Calu3 (cell line): ENCODE measurements around the gene DDX21. TPM values are rescaled to one million over a fixed set of nuclear protein-coding genes. Genes with fewer than 3 reads are reported as not detected.
"Not testable (repeated sequence)": the region's sequence is repeated elsewhere in the genome, so short reads cannot be mapped to it uniquely, and the experiment has no call there.

Experiments
- Bru-seq: library from RNA; stranded (reverse); fragments of 400-500 nt; gene quantifications from one replicate; lab custom pipeline; 2021; lab: Mats Ljungman, UMichigan
- BruChase-seq, 2 experiments: library from RNA; stranded (reverse); fragments of 400-500 nt; gene quantifications; one replicate each; lab custom pipeline; 2021; lab: Mats Ljungman, UMichigan
- BruUV-seq: library from RNA; stranded (reverse); fragments of 400-500 nt; replicated peaks from 2 replicates; lab custom pipeline; 2021; lab: Mats Ljungman, UMichigan
- CTCF ChIA-PET: fragments of 300-600 bp; sonication (Branson Sonifier 250); formaldehyde crosslinking; loops from one replicate; lab custom pipeline; 2022; ENCODE audit warnings: antibody characterized with exemption; lab: Charles Lee
- DNase-seq: peaks from one replicate; pipeline ENCODE4 v3.0.0; 2022
- H3K27ac Mint-ChIP-seq: one replicate; pipeline ENCODE4 v1.8.0; 2022; ENCODE audit warnings: mixed read lengths; ENCODE audit not compliant: unreplicated experiment
- H3K27me3 Mint-ChIP-seq: one replicate; pipeline ENCODE4 v1.8.0; 2022; ENCODE audit warnings: mixed read lengths; ENCODE audit not compliant: unreplicated experiment
- H3K36me3 Mint-ChIP-seq: one replicate; pipeline ENCODE4 v1.8.0; 2022; ENCODE audit warnings: mild to moderate bottlenecking, moderate library complexity, mixed read lengths; ENCODE audit not compliant: insufficient read depth, unreplicated experiment
- H3K4me1 Mint-ChIP-seq: one replicate; pipeline ENCODE4 v1.8.0; 2022; ENCODE audit warnings: mild to moderate bottlenecking, low read depth, mixed read lengths; ENCODE audit not compliant: unreplicated experiment
- H3K4me3 Mint-ChIP-seq: one replicate; pipeline ENCODE4 v1.8.0; 2022; ENCODE audit warnings: mild to moderate bottlenecking, low read depth, moderate library complexity, mixed read lengths; ENCODE audit not compliant: unreplicated experiment
- H3K9me3 Mint-ChIP-seq: one replicate; pipeline ENCODE4 v1.8.0; 2022; ENCODE audit warnings: low read depth, mixed read lengths; ENCODE audit not compliant: unreplicated experiment
- intact Hi-C: fragments of 100-400 bp; cut with micrococcal nuclease; formaldehyde crosslinking; loops from one replicate; pipeline ENCODE4 v1.10.0; 2022; ENCODE audit not compliant: unreplicated experiment
- long read RNA-seq: library from polyadenylated mRNA; stranded (forward); transcript quantifications from one replicate; pipeline ENCODE4 v2.0.0, GENCODE V29; 2022
- total RNA-seq: library from RNA; stranded (reverse); gene quantifications from 2 replicates; pipeline ENCODE4 v1.2.3, GENCODE V29; 2022
- TF ChIP-seq, protein P1 (sequence below): fragments of 200-600 bp; IDR thresholded peaks from one replicate; pipeline ENCODE4 v1.8.0; 2022; ENCODE audit warnings: antibody characterized with exemption; ENCODE audit not compliant: unreplicated experiment

The DDX21 gene
- total RNA-seq (135 and 144 TPM in 2 replicates), Bru-seq, nascent RNA (percentile 99 among the genes with signal in this experiment), BruChase-seq, experiment 1, labeled RNA remaining after a 6-hour chase (percentile 99 among the genes with signal in this experiment), BruChase-seq, experiment 2, labeled RNA remaining after a 2-hour chase (percentile 99 among the genes with signal in this experiment)
- long read RNA-seq, full-length matches to known transcripts: 91 of 127 reads
- long read RNA-seq, partial matches to known transcripts: 16 of 127 reads
- long read RNA-seq, other reads (novel, unspliced or antisense): 20 of 127 reads

- BruUV-seq: no TSS peak
- Mint-ChIP-seq H3K36me3 (peaks cover 57% of the 10 kb centered on the region), H3K4me1 (peaks cover 20% of the 10 kb centered on the region), H3K27ac (peak within 1 kb of the TSS; percentile 100), H3K9me3 (no peaks in the 10 kb centered on the region), H3K4me3 (peak within 1 kb of the TSS; percentile 99), H3K27me3 (no peaks in the 10 kb centered on the region)
- TF ChIP-seq, protein P1, sequence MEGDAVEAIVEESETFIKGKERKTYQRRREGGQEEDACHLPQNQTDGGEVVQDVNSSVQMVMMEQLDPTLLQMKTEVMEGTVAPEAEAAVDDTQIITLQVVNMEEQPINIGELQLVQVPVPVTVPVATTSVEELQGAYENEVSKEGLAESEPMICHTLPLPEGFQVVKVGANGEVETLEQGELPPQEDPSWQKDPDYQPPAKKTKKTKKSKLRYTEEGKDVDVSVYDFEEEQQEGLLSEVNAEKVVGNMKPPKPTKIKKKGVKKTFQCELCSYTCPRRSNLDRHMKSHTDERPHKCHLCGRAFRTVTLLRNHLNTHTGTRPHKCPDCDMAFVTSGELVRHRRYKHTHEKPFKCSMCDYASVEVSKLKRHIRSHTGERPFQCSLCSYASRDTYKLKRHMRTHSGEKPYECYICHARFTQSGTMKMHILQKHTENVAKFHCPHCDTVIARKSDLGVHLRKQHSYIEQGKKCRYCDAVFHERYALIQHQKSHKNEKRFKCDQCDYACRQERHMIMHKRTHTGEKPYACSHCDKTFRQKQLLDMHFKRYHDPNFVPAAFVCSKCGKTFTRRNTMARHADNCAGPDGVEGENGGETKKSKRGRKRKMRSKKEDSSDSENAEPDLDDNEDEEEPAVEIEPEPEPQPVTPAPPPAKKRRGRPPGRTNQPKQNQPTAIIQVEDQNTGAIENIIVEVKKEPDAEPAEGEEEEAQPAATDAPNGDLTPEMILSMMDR: peak; percentile 80
- DNase-seq: peak; percentile 91
- CTCF ChIA-PET: interaction anchor here (0.7 to 1.6 kb wide), 5 partner anchors 19 to 256 kb away, joined by 3 to 4 read pairs (median 3); partner anchors contain the start of gene CCAR1
- intact Hi-C loops: no loop called here
These were observed at the start of gene DDX21 for GRCh38 chr10:68955832-68956532. TSS of gene DDX21 (plus strand) at chr10:68956170. CDS start at chr10:68956226, 56 bp downstream.

- Mint-ChIP-seq H3K27me3 (no peaks in the 10 kb centered on the region), H3K36me3 (peaks cover 31% of the 10 kb centered on the region), H3K4me3 (no peak overlapping the region), H3K9me3 (no peaks in the 10 kb centered on the region), H3K27ac (no peak overlapping the region), H3K4me1 (peaks cover 7% of the 10 kb centered on the region)
- CTCF ChIA-PET: interaction anchor here (0.7 kb wide), 1 partner anchor 9 kb away, joined by 4 read pairs; no protein-coding TSS in a partner anchor
- TF ChIP-seq, protein P1: no peak
- DNase-seq: no peak
- no TSS peak for BruUV-seq
- intact Hi-C loops: no loop called here
These were observed 31.4 kb upstream of the DDX21 start for GRCh38 chr10:68924593-68924992.

DNA sequence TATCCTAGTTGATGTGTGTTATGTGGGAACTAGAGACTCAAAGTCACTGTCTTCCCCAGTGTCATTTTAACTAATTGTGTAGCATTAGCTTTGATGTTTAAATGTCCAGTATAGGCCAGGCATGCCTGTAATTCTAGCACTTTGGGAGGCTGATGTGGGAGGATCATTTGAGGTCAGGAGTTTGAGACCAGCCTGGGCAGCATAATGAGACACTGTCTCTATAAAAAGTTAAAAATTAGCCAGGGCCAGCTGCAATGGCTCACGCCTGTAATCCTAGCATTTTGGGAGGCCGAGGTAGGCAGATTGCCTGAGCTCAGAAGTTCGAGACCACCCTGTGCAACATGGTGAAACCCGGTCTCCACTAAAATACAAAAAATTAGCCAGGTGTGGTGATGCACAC is 30.5 kb upstream of the DDX21 start:
- H3K27me3 Mint-ChIP-seq: no peaks in the 10 kb centered on the region
- intact Hi-C loops: no loop called here
- H3K9me3 Mint-ChIP-seq: no peaks in the 10 kb centered on the region
- H3K36me3 Mint-ChIP-seq: peaks cover 36% of the 10 kb centered on the region
- CTCF ChIA-PET: interaction anchor here (0.7 kb wide), 1 partner anchor 32 kb away, joined by 3 read pairs; no protein-coding TSS in a partner anchor
- H3K4me1 Mint-ChIP-seq: peaks cover 7% of the 10 kb centered on the region
- no peak for DNase-seq
- H3K4me3 Mint-ChIP-seq: no peak overlapping the region
- no TSS peak for BruUV-seq
- no peak overlapping the region for H3K27ac Mint-ChIP-seq
- TF ChIP-seq, protein P1: no peak

DNA sequence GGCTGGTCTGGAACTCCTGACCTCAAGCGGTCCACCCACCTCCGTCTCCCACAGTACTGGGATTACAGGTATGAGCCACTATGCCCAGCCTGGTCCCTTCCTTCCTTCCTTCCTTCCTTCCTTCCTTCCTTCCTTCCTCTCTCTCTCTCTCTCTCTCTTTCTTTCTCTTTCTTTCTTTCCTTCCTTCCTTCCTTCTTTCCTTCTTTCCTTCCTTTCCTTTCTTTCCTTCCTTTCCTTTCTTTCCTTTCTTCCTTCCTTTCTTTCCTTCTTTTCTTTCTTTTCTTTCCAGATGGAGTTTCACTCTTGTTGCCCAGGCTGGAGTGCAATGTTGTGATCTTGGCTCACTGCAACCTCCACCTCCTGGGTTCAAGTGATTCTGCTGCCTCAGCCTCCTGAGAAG is 26.8 kb upstream of the DDX21 start:
- DNase-seq, H3K27me3 Mint-ChIP-seq, H3K4me1 Mint-ChIP-seq, CTCF ChIA-PET, H3K27ac Mint-ChIP-seq, intact Hi-C loops, H3K4me3 Mint-ChIP-seq, BruUV-seq, H3K9me3 Mint-ChIP-seq: not testable (repeated sequence)
- H3K36me3 Mint-ChIP-seq: peaks cover 24% of the 10 kb centered on the region

DNA sequence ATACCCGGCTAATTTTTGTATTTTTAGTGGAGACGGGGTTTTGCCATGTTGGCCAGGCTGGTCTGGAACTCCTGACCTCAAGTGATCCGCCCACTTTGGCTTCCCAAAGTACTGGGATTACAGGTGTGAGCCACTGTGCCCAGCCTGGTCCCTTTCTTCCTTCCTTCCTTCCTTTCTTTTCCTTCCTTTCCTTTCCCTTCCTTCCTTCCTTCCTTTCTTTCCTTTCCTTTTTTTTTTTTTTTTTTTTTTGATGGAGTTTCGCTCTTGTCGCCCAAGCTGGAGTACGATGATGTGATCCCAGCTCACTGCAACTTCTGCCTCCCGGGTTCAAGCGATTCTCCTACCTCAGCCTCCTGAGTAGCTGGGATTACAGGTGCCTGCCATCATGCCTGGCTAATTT is 26.1 kb upstream of the DDX21 start:
- intact Hi-C loops, DNase-seq, H3K27ac Mint-ChIP-seq, CTCF ChIA-PET, H3K27me3 Mint-ChIP-seq, H3K4me3 Mint-ChIP-seq, H3K9me3 Mint-ChIP-seq, BruUV-seq, H3K4me1 Mint-ChIP-seq: not testable (repeated sequence)
- H3K36me3 Mint-ChIP-seq: peaks cover 23% of the 10 kb centered on the region

- DNase-seq, intact Hi-C loops, H3K4me1 Mint-ChIP-seq, H3K9me3 Mint-ChIP-seq, H3K27me3 Mint-ChIP-seq, H3K4me3 Mint-ChIP-seq, BruUV-seq, H3K27ac Mint-ChIP-seq: not testable (repeated sequence)
- CTCF ChIA-PET: interaction anchor here (0.6 to 1.3 kb wide), 3 partner anchors 9 to 119 kb away, joined by 3 to 4 read pairs (median 3); no protein-coding TSS in a partner anchor
- peaks cover 31% of the 10 kb centered on the region for H3K36me3 Mint-ChIP-seq
These were observed 23.1 kb upstream of the DDX21 start for GRCh38 chr10:68932860-68933259.
